ENCODE results near the gene ART5. TPM values are rescaled to one million over a fixed set of nuclear protein-coding genes. Genes with fewer than 3 reads are reported as not detected.

Gene ART5
- total RNA-seq, 1 experiment from 2014 or later = 7.9 TPM

DNA sequence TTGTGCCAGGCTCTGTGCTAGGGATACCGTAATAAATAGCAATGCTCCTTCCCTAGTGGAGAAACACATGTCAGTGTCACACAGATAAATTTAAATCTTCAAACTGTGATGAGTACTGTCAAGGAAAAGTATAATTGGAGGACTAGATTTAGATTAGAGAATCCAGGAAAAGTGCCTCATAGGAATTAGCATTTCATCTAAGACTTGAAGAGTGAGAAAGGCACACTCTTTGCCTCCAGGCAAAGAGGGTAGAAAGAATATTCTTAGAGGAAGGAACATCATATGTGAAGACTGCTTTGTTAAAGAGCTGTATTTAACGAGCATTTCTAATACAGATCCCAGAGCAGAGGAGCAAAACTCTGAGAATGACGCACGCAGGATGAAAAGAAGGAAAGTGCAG lies 30.9 kb downstream of the ART5 start:
- Histone ChIP-seq H3K4ac (ENCODE audit: low read depth, low read length) (no peak overlapping the region), H3K18ac (ENCODE audit: insufficient read length, low read depth, low read length) (no peak overlapping the region), H2BK20ac (ENCODE audit: low read depth, low read length, poor library complexity, severe bottlenecking) (no peak overlapping the region), H3K27ac (ENCODE audit: insufficient read length, low read depth, low read length) (no peak overlapping the region), H2BK5ac (ENCODE audit: insufficient read length, low read length) (no peak overlapping the region), H3K27me3 (ENCODE audit: insufficient read depth, low read length) (no peaks in the 10 kb centered on the region), H4K8ac (replicated peaks; ENCODE audit: insufficient read length, low read depth, low read length) (no peak overlapping the region), H2AFZ (ENCODE audit: low read length) (no peak overlapping the region), H4K91ac (ENCODE audit: insufficient read length, low read depth, low read length) (no peak overlapping the region), H2BK120ac (ENCODE audit: low read depth, low read length, poor library complexity, severe bottlenecking) (no peak overlapping the region), H3K23ac (ENCODE audit: insufficient read length, low read depth, low read length) (no peak overlapping the region), H2BK12ac (ENCODE audit: insufficient read length, low read depth, low read length) (no peak overlapping the region), H3K9me3 (ENCODE audit: control insufficient read depth, low read depth, low read length) (no peaks in the 10 kb centered on the region), H3K9ac (ENCODE audit: extremely low read depth, insufficient read length, low read length) (no peak overlapping the region), H3T11ph (ENCODE audit: low read length) (no peak overlapping the region), H3K4me2 (ENCODE audit: insufficient read depth, insufficient read length, low read length) (no peak overlapping the region), H3K56ac (ENCODE audit: insufficient read length, low read depth, low read length) (no peak overlapping the region), H4K5ac (ENCODE audit: insufficient read length, low read depth, low read length) (no peak overlapping the region), H4K20me1 (ENCODE audit: control insufficient read depth, insufficient read depth, insufficient read length) (no peaks in the 10 kb centered on the region), H3K79me1 (ENCODE audit: insufficient read depth, low read depth, low read length, poor library complexity, severe bottlenecking) (no peaks in the 10 kb centered on the region), H3K79me2 (ENCODE audit: insufficient read depth, low read length) (no peaks in the 10 kb centered on the region), H3K14ac (ENCODE audit: insufficient read depth, low read length) (no peak overlapping the region), H2BK15ac (ENCODE audit: low read depth, low read length) (no peak overlapping the region), H3K4me1 (ENCODE audit: insufficient read depth, low read length) (no peaks in the 10 kb centered on the region), H2AK5ac (ENCODE audit: insufficient read length, low read length) (no peak overlapping the region), H3K23me2 (ENCODE audit: insufficient read length, low read depth, low read length, poor library complexity, severe bottlenecking) (no peaks in the 10 kb centered on the region)
- no CpG with 5 or more reads among the region's 4 CpGs for whole genome bisulfite sequencing (ENCODE audit: extremely low coverage, insufficient read length, low lambda C conversion rate)
- Mint-ChIP-seq H3K27ac (no peak overlapping the region), H3K4me1 (peaks cover 2% of the 10 kb centered on the region in 2 experiments; a peak in 3 of 4 replicates), H3K9me3 (no peaks in the 10 kb centered on the region), H3K4me3 (no peak overlapping the region), H3K27me3 (ENCODE audit: low read depth) (no peaks in the 10 kb centered on the region), H3K36me3 (ENCODE audit: insufficient read depth in 1 of 3, low read depth in 3 of 3) (no peaks in the 10 kb centered on the region)
- no peak for DNase-seq
- TF ChIP-seq, protein P1, sequence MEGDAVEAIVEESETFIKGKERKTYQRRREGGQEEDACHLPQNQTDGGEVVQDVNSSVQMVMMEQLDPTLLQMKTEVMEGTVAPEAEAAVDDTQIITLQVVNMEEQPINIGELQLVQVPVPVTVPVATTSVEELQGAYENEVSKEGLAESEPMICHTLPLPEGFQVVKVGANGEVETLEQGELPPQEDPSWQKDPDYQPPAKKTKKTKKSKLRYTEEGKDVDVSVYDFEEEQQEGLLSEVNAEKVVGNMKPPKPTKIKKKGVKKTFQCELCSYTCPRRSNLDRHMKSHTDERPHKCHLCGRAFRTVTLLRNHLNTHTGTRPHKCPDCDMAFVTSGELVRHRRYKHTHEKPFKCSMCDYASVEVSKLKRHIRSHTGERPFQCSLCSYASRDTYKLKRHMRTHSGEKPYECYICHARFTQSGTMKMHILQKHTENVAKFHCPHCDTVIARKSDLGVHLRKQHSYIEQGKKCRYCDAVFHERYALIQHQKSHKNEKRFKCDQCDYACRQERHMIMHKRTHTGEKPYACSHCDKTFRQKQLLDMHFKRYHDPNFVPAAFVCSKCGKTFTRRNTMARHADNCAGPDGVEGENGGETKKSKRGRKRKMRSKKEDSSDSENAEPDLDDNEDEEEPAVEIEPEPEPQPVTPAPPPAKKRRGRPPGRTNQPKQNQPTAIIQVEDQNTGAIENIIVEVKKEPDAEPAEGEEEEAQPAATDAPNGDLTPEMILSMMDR (conservative IDR thresholded peaks at IDR 0.05) = no peak

All from H9 (cell line).